ENCODE results near the gene AKR1B1. TPM values are rescaled to one million over a fixed set of nuclear protein-coding genes. Genes with fewer than 3 reads are reported as not detected.

The AKR1B1 gene
- total and polyA plus RNA-seq, 9 of the 15 experiments (the other 6 are each of a cell fraction or from before 2014, with no cell fraction given): 2.0 to 10.6 (median 6.2) TPM

- Histone ChIP-seq H3K9me3 (replicated peaks; ENCODE audit: control insufficient read depth, insufficient read depth, low read depth, low read length) (no peaks in the 10 kb centered on the region), H3K4me2 (ENCODE audit: insufficient read depth, low read length) (no peak overlapping the region), H3K79me2 (ENCODE audit: control insufficient read depth, insufficient read depth, low read length) (no peaks in the 10 kb centered on the region), H3K36me3 (ENCODE audit: control insufficient read depth, insufficient read depth, low read length) (no peaks in the 10 kb centered on the region), H4K20me1 (replicated peaks; ENCODE audit: control insufficient read depth, insufficient read depth, low read length) (no peaks in the 10 kb centered on the region), H3K9ac (ENCODE audit: insufficient read depth in 1 of 2, low read depth in 2 of 2, low read length in 2 of 2) (no peak overlapping the region), H3K4me3 (no peak overlapping the region), H2AFZ (ENCODE audit: low read depth, low read length) (no peak overlapping the region), H3K27ac (ENCODE audit: extremely low read depth, low read depth, low read length) (no peak overlapping the region), H3K9me1 (ENCODE audit: control insufficient read depth, insufficient read depth, low read length) (no peaks in the 10 kb centered on the region), H3K4me1 (replicated peaks in 1 of 2; ENCODE audit: control insufficient read depth in 2 of 2, insufficient read depth in 2 of 2, low read length in 2 of 2) (no peaks in the 10 kb centered on the region), H3K27me3 (ENCODE audit: control insufficient read depth in 2 of 2, insufficient read depth in 2 of 2, low read length in 2 of 2) (peaks cover 8 to 31% of the 10 kb centered on the region in 2 experiments)
- CTCF ChIA-PET (ENCODE audit: low intra/inter-chr PET ratio): no interaction called here
- TF ChIP-seq PPARD (CRISPR knock-in tag; IDR thresholded peaks at IDR 0.05) (no peak), POLR2B (IDR thresholded peaks at IDR 0.05; ENCODE audit: low read depth, partially characterized antibody) (no peak), UBTF (IDR thresholded peaks at IDR 0.05; ENCODE audit: borderline replicate concordance in 1 of 2, low read depth in 2 of 2, low read length in 2 of 2) (no peak), GTF2E2 (tag; IDR thresholded peaks at IDR 0.05) (no peak), GTF2F1 (IDR thresholded peaks at IDR 0.05; ENCODE audit: low read depth, low read length) (no peak)
- 0% methylated on average over 1 of the region's 1 CpG for WGBS (ENCODE audit: insufficient coverage, low coverage, missing lambda C conversion rate)
- POLR2A ChIA-PET: interaction anchor here (0.7 to 0.9 kb wide), 2 partner anchors 10 to 20 kb away, joined by 4 read pairs; no protein-coding TSS in a partner anchor
- DNase-seq (ENCODE audit: extremely low read depth in 1 of 4, low spot score in 3 of 4) (no peak), FAIRE-seq (no peak), ATAC-seq (no peak)
- in situ Hi-C loops (cut with MboI): no loop called here
- intact Hi-C loops (cut with micrococcal nuclease): no loop called here
- BruUV-seq (replicated peaks): no TSS peak
These were observed 33.1 kb downstream of the AKR1B1 start for GRCh38 chr7:134425777-134426176.
